HEK293T (cell line): ENCODE measurements around the gene NUMB.

Source experiments
- ARNT ChIP-seq: fragments of 450-650 bp; IDR thresholded peaks from 2 replicates; pipeline ENCODE4 v1.6.1; 2017; ENCODE audit warnings: mild to moderate bottlenecking
- BHLHE40 ChIP-seq: fragments of 450-650 bp; IDR thresholded peaks from 2 replicates; pipeline ENCODE4 v1.6.1; 2016; ENCODE audit warnings: mild to moderate bottlenecking, moderate library complexity, borderline replicate concordance
- ELF4 ChIP-seq: fragments of 450-650 bp; IDR thresholded peaks from 2 replicates; pipeline ENCODE4 v1.6.1; 2017; ENCODE audit warnings: antibody characterized with exemption
- FOXM1 ChIP-seq: fragments of 450-650 bp; IDR thresholded peaks from 2 replicates; pipeline ENCODE4 v1.6.1; 2017; ENCODE audit warnings: mild to moderate bottlenecking, borderline replicate concordance
- LEF1 ChIP-seq: fragments of 450-650 bp; IDR thresholded peaks from 2 replicates; pipeline ENCODE4 v1.6.1; 2017; ENCODE audit warnings: mild to moderate bottlenecking, borderline replicate concordance
- SP1 ChIP-seq: fragments of 450-650 bp; IDR thresholded peaks from 2 replicates; pipeline ENCODE4 v1.6.1; 2017

DNA sequence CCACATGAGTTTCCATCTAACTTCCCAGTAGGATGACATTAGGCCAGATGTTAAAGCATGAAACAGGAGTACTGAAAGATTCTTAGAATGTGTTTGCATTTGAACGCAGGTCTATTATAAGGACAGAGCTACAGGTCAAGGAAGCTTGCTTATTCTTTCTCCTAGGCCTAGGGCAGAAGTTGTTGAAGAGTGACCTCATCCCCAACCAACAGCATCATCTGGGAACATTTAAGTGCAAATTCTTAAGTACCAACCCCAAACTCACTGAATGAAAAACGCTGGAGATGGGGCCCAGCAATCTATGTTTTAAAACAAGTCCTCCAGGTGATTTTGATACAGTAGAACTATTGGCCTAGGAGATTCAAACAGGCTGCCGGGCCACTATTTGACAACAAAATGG is 168.6 kb downstream of the NUMB start:
- TF ChIP-seq FOXM1 (no peak), LEF1 (no peak), SP1 (no peak), BHLHE40 (no peak), ELF4 (no peak), ARNT (no peak)
